ENCODE results near the gene GYPA.
"Not testable (repeated sequence)": the region's sequence is repeated elsewhere in the genome, so short reads cannot be mapped to it uniquely, and the experiment has no call there.

DNA sequence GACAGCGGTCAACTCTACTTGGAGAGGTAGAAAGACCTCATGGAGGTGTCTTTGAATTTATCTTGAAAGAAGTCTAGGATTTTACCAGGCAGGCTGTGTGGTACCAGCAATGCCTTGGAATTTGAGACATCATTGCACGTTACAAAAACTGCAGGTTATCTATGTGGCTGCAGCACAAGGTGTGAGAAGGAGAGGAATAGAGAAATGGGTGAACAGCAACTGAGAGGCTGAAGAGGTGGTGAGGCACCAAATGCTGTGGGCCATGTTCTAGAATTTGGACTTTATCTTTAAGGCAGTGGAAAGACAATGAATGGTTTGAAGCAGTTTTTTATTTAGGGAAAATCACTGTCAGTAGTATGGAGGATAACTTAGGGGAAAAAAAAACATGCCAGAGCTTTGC is 15.4 kb downstream of the GYPA start:
- not testable (repeated sequence) for TF ChIP-seq PKNOX1 (IDR thresholded peaks at IDR 0.05); TARDBP (IDR thresholded peaks at IDR 0.05); ELF4 (IDR thresholded peaks at IDR 0.05); HDGF (IDR thresholded peaks at IDR 0.05; ENCODE audit: borderline replicate concordance); ZNF384 (IDR thresholded peaks at IDR 0.05)

All from HEK293T (cell line).